ENCODE measurements around the gene PDPN. TPM values are rescaled to one million over a fixed set of nuclear protein-coding genes. Genes with fewer than 3 reads are reported as not detected.

The PDPN gene
- total RNA-seq, 1 experiment from 2014 or later = not detected

DNA sequence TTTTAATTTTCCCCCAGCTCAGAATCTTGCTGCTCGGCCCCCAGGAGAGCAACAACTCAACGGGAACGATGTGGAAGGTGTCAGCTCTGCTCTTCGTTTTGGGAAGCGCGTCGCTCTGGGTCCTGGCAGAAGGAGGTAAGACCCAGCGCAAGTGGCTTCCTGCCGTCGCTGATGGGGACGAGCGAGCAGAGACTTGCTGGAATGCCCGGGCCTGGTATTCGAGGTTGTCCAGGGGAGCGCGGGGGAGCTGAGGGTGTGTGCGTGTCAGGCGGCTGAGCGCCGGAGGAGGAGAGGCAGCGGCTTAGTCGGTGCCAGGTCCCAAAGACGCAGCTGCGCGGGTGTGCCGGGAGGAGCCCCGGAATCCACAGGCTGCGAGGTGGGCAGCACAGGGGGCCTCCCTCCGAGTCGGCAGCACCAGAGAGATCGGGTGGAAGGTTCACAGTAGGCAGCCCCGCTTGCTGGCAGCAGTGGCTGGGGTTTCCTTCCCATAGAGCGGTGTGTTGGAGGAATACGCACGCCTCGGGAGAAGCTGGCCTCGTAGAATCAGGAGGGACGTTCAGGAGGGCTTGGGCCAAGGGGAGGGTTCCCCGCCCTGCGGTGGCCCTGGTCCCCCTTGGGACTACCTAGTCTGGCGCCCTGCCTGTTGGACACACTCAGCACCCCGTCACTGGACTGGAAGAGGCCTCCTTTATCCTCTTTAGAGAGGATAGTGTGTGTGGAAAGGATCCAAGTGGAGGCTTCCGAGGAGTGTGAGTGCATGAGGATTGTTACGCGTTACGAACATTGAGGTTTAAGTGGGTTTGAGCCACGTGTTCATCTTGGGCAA, 547 bp downstream of the PDPN start:
- no TSS peak for BruUV-seq (replicated peaks)
- Histone ChIP-seq H3K27ac (no peak overlapping the region), H3K9me3 (ENCODE audit: insufficient read depth, low read depth) (no peaks in the 10 kb centered on the region), H3K4me3 (no peak overlapping the region), H3K4me2 (no peak overlapping the region), H3K36me3 (ENCODE audit: low read depth) (no peaks in the 10 kb centered on the region), H3K27me3 (ENCODE audit: insufficient read depth, low read depth) (peaks cover 58% of the 10 kb centered on the region), H2AFZ (no peak overlapping the region), H3K79me2 (ENCODE audit: low read depth) (no peaks in the 10 kb centered on the region), H3K9me2 (ENCODE audit: insufficient read depth) (no peaks in the 10 kb centered on the region), H4K20me1 (ENCODE audit: insufficient read depth) (no peaks in the 10 kb centered on the region), H3K4me1 (replicated peaks; ENCODE audit: insufficient read depth) (no peaks in the 10 kb centered on the region), H3F3A (ENCODE audit: insufficient read depth, low read depth) (no peaks in the 10 kb centered on the region)
- intact Hi-C loops (cut with micrococcal nuclease; ENCODE audit: unreplicated experiment) = no loop called here
- POLR2A ChIA-PET (ENCODE audit: unreplicated experiment) = no interaction called here
- CTCF ChIA-PET = no interaction called here
- DNase-seq = no peak
- TF ChIP-seq, protein P1, sequence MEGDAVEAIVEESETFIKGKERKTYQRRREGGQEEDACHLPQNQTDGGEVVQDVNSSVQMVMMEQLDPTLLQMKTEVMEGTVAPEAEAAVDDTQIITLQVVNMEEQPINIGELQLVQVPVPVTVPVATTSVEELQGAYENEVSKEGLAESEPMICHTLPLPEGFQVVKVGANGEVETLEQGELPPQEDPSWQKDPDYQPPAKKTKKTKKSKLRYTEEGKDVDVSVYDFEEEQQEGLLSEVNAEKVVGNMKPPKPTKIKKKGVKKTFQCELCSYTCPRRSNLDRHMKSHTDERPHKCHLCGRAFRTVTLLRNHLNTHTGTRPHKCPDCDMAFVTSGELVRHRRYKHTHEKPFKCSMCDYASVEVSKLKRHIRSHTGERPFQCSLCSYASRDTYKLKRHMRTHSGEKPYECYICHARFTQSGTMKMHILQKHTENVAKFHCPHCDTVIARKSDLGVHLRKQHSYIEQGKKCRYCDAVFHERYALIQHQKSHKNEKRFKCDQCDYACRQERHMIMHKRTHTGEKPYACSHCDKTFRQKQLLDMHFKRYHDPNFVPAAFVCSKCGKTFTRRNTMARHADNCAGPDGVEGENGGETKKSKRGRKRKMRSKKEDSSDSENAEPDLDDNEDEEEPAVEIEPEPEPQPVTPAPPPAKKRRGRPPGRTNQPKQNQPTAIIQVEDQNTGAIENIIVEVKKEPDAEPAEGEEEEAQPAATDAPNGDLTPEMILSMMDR (conservative IDR thresholded peaks at IDR 0.05) = no peak
- TF ChIP-seq EZH2 (IDR thresholded peaks at IDR 0.05; ENCODE audit: low read depth) = no peak

DNA sequence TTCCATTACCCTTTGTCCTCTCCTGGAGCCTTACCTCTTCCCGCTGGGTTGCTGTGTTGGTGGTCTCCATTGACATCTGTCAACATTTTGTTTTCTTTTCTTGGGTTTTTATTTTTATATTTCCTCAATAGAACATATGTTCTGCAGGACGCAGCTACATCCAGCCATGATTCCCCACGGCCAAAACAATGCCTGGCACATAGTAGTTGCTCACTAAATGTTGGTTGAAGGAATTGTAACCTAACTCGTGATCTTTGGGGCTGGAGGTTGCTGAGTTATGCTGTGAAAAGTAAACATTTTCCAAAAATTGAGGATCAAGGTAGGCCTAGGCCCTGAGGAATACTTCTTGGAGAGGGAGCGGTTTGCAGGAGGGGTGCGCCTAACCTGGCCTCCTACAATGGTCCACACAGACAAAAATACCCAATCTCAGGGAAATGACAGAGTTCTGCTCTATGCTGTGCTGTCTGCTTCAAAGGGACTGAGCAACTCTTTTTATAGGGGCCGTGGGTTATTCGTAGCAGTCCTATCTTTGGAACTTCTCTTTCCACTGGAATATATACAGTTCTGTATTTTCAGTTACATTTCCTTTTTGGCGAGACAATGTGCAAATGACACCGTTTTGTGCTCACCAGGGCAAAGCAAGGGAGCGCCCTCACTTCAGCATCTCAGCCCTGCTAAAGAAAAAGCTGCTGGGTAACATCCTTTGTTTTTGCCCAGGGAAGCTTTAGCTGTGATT, 1.4 kb downstream of the PDPN start:
- Histone ChIP-seq H3K4me2 (no peak overlapping the region), H3K27ac (no peak overlapping the region), H4K20me1 (ENCODE audit: insufficient read depth) (no peaks in the 10 kb centered on the region), H3K4me3 (no peak overlapping the region), H3F3A (ENCODE audit: insufficient read depth, low read depth) (no peaks in the 10 kb centered on the region), H3K9me2 (ENCODE audit: insufficient read depth) (no peaks in the 10 kb centered on the region), H3K27me3 (ENCODE audit: insufficient read depth, low read depth) (peaks cover 59% of the 10 kb centered on the region), H3K4me1 (replicated peaks; ENCODE audit: insufficient read depth) (no peaks in the 10 kb centered on the region), H3K79me2 (ENCODE audit: low read depth) (no peaks in the 10 kb centered on the region), H3K36me3 (ENCODE audit: low read depth) (no peaks in the 10 kb centered on the region), H3K9me3 (ENCODE audit: insufficient read depth, low read depth) (no peaks in the 10 kb centered on the region), H2AFZ (no peak overlapping the region)
- BruUV-seq (replicated peaks) = no TSS peak
- no peak for TF ChIP-seq EZH2 (IDR thresholded peaks at IDR 0.05; ENCODE audit: low read depth)
- TF ChIP-seq, protein P1 (conservative IDR thresholded peaks at IDR 0.05) = no peak
- intact Hi-C loops (cut with micrococcal nuclease; ENCODE audit: unreplicated experiment) = no loop called here
- ChIA-PET CTCF (no interaction called here), POLR2A (ENCODE audit: unreplicated experiment) (no interaction called here)
- no peak for DNase-seq

- Histone ChIP-seq H3K27ac (no peak overlapping the region), H3K4me1 (replicated peaks; ENCODE audit: insufficient read depth) (no peaks in the 10 kb centered on the region), H2AFZ (no peak overlapping the region), H3K4me2 (no peak overlapping the region), H3K36me3 (ENCODE audit: low read depth) (no peaks in the 10 kb centered on the region), H3K4me3 (no peak overlapping the region), H3K27me3 (ENCODE audit: insufficient read depth, low read depth) (peaks cover 61% of the 10 kb centered on the region), H4K20me1 (ENCODE audit: insufficient read depth) (no peaks in the 10 kb centered on the region), H3F3A (ENCODE audit: insufficient read depth, low read depth) (no peaks in the 10 kb centered on the region), H3K9me3 (ENCODE audit: insufficient read depth, low read depth) (no peaks in the 10 kb centered on the region), H3K9me2 (ENCODE audit: insufficient read depth) (no peaks in the 10 kb centered on the region), H3K79me2 (ENCODE audit: low read depth) (no peaks in the 10 kb centered on the region)
- intact Hi-C loops (cut with micrococcal nuclease; ENCODE audit: unreplicated experiment) = no loop called here
- no peak for DNase-seq
- ChIA-PET POLR2A (ENCODE audit: unreplicated experiment) (no interaction called here), CTCF (no interaction called here)
- no peak for TF ChIP-seq EZH2 (IDR thresholded peaks at IDR 0.05; ENCODE audit: low read depth)
- TF ChIP-seq, protein P1 (conservative IDR thresholded peaks at IDR 0.05) = no peak
- BruUV-seq (replicated peaks) = no TSS peak
Measured at GRCh38 chr1:13585612-13585991, 2.0 kb downstream of the PDPN start.

Data from PC-9 (cell line).